Stimulated activated CD4-positive, alpha-beta T cell treated with anti-CD3 and anti-CD28 coated beads, Interleukin-15, amount 100 ng/mL, for 1 hour (primary cell): ENCODE data around the gene RRP15.

Experiments used
- DNase-seq, 2 donors: peaks; one replicate each; pipeline ENCODE4 v3.0.0-alpha.2; 2020; ENCODE audit warnings: low read depth in 1 of 2, low spot score in 1 of 2

Gene RRP15

DNA sequence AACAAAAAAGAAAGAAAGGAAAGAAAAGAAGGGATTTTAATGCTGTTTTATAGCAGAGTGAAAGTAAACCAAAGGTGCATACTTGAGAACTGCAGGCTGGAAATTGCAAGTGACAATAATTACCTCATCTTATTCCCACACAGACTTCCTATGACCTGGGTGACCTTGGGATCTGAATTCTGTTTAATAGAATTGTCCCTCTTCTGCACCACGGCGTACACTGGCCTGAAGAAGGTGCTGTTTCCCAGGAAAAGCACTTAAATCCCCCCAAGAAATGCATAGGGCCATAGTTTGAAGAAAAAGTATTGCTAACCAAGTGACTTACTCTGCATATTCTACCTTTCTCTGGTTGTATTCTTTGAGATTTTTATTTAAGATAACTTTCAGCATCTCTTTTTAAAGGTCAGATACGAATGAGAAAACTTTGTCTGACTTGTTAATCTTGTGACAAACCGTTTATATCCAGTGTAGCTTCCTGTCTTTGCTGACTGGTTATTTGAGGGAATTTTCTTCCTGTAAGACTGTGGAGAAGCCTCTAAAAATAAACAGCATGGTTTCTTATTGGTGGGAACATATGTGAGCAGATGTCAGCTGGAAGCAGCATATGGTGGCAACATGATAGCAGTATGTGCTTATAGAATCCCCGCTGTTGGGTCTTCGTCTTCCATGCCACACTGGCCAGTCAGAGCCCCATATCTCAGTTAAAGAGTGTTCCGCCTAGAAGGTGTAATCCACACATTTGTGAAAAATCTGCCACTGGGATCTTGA is 76.4 kb downstream of the RRP15 start:
- no peak for DNase-seq

- DNase-seq, result no peak
Measured at GRCh38 chr1:218362418-218363076, 77.5 kb downstream of the RRP15 start.

- DNase-seq, result no peak
Measured at GRCh38 chr1:218363141-218363540, 78.0 kb downstream of the RRP15 start.

DNA sequence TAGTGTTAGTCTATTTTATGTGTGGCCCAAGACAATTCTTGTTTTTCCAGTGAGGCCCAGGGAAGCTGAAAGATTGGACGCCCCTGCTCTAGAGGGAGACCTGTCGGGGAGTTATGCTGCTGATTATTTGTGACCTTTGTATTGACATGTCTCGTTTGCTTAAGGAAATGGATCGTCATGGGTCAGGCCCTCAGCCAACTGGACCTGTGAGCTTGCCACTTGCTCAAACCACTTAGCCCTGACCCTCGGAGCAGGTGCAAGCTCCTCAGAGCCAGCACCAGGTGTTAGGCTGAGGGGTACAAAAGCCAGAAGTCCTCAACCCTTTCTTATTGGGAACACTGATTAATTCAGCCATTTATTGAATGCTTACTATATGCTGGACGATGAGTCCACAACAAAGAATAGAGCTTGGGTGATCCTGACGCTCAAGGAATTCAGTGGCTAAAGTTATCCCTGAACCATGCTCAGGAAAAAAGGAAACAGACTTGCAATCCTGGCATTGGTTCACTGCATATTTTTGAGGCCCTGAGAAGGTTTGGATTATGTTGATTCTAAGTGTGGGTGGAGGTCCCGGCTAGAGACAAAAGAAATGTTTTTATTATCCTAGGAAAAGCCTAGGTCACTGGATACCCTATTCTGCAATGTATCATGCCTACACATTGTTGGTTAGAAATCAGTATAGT is 79.1 kb downstream of the RRP15 start:
- no peak for DNase-seq

GRCh38 chr1:218365226-218365999 is 80.3 kb downstream of the RRP15 start:
- no peak for DNase-seq

GRCh38 chr1:218366322-218367052 is 81.4 kb downstream of the RRP15 start:
- DNase-seq, result no peak

- no peak for DNase-seq
Measured at GRCh38 chr1:218367118-218367517, 82.0 kb downstream of the RRP15 start.

DNA sequence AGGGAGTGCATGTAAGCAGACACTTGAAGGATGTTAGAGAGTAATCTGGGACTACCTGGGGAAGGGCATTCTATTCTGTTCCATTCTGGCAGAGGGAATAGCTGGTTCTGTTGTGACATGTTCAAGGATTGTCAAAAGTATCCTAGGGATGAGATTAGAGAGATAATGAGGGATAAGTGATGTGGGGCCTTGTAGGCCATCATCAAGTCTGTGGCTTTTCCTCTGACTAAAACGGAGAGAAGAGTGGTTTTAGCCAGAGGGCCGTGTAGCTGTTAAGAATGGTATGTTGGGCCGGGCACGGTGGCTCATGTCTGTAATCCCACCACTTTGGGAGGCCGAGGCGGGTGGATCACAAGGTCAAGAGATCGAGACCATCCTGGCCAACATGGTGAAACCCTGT is 83.6 kb downstream of the RRP15 start:
- no peak for DNase-seq

DNA sequence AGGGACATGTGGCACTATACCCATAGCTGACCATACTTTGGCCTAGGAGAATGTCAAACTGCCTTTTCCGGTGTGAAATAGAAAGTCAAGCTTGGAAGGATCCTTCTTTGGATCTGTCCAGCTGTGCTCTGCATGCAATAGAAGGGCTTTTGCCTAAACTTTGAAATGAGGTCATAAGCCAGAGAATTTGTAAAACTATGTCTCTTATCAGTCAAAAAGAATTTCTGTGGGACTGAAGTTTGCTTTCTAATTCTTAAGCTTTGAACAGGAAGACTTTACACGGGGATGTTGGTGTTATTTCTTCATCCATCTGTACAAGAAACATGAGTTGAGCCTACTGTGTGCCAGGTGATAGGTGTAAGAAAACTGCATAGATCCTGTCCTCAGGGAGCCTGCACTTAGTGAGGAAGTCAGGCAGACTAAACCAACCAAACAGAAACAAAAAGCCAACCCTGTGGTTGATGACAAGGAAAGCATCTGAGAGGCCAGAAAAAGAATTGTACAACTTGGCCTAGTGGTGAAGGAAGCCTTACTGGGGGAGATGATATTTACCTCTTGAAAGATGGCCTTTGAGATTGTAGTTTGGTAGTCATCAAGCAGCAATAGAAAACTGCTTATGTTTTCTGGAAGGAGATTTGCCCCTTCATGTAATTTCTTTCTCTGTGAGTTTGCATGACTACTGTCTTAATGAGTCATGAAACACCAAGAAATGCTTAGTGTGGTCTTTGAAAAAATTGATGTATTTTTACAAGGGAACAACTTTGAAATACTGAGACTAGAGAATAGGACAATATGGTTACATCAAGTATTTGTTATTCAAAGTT is 84.8 kb downstream of the RRP15 start:
- no peak for DNase-seq

DNA sequence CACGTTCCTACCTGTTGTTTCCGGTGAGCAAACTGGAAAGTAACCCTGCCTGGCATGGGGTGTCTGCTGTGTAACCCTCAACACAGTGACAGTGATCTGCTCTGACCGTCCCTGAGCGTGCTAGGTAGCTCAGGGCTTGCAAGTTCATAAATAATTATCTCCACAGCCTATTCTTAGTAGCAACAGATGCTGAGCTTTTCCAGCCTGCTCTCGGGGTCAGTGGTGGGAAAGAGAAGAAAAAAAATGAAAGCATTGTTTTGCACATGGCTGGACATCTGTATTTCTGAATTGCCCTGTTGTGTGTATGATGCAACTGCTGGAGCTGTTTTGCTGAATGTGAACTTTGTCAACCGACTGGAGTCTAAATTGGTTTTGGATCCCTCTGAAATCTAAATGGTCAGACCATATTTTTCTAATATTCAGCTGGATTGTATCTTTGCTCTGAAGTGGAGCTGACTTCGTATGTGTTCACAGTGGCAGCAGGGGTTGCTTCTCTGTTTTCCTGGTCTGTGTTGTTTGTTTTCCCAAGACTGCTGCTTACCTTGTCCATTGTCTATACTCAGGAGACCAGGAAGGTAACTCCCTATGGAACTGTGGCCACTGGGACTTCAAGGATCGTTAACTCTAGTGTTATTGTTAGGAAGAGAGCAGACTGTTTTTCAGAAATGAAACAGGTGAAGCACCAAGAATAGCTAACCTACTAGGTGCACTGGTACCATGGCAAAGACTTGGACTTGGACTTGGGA is 87.0 kb downstream of the RRP15 start:
- DNase-seq, result no peak

DNA sequence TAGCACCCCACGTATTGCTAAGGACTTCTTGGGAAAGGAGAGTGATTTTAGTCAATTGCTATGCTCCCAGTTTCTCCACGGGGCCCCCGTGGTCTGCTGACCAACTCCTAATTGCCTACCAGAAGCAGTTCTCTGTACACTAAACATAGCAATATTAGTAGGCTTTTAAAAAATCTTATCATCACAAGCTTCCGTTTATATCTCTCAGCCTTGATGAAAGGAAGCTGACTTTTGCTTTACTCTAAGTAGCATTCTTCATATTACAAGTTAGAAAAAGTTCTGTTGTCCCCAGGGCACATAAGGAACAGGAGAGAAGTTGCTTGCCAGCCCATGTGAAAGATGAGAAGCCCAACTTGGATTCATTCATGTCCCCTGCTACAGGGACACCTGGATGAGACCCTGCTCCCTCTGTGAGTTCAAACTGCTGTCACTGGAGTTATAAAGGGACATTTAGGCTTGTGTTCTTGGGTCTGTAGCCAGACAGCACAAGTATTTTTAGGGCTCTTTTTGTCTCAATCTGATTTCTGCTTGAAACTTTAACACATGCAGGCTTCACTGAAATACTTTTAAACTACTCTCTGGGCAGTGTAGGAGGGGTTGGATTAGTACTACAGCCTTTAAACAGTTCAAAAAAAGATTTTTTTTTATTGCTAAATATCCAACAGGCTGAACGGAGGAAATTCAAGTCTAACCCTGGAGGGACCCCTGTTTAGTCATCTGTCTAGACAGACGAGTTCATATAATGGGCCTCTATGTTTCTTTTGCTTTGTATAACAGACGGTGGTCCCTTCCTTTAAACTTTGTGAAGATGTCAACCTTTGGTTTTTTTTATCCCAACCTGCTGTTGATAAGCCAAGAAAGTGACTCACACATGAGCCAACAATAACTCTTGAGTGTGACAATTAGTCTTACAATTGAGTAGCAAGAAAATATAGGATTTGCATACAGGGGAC is 89.6 kb downstream of the RRP15 start:
- no peak for DNase-seq

- no peak for DNase-seq
Measured at GRCh38 chr1:218376722-218377121, 91.6 kb downstream of the RRP15 start.

GRCh38 chr1:218377143-218377660 is 92.1 kb downstream of the RRP15 start:
- DNase-seq, result peak; percentile 3 to 25

DNA sequence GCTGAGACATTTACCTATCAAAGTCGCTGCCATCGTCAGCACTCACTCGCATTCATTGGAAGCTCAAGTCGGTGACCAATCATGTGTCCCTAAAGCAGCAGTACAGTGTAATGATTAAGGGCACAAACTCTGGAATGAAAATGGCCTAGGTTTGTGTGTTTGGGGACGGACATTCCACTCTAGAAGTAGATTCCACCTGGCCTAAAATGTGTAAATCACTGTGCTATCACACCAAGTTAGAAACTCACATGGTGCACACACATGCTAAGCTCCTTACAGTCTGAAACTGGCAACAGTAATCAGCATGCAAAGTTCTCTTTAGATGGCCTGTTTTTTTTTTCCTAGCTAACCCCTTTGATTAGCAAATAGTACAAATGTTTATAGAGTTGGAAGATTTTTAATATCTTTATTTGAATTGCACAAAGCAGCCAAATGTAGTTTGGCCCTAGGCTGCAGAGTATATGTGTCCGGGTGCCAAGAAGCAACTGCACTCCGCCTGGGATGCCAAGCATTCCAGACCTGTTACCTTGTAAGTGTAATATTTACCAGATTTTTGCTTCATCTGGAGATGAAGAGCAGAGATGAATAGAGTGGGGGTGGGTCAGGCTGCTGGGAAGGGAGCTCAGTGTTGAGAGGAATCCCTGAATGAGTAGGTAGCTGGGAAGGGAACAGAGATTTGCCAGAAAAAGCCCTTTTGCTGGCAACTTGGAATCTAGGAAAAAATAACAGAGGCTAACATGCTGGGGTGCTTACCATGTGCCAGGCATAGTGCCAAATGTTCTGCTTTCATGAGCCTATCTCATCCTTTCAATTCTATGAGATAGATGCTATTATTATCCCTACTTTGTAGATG is 95.3 kb downstream of the RRP15 start:
- DNase-seq, result no peak

GRCh38 chr1:218382261-218382660 is 97.2 kb downstream of the RRP15 start:
- no peak for DNase-seq

DNA sequence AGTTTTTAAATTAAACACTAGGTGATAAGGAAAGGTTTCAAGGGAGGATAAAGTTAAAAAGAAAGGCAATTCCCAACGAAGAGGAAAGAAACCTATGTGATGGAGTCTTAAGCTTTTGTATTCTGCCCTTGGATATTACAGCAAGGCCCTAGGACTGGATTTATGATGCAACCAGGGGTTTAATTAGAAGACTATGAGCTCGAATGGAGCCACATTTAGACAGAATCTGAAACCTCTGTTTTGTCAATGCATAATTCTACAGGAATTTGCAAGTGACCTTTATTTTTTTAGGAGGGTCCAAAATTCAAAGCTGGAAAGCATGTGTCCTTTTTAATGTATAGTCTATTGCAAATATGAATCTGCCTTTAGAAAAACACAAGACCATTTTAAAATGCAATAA is 98.0 kb downstream of the RRP15 start:
- no peak for DNase-seq

DNA sequence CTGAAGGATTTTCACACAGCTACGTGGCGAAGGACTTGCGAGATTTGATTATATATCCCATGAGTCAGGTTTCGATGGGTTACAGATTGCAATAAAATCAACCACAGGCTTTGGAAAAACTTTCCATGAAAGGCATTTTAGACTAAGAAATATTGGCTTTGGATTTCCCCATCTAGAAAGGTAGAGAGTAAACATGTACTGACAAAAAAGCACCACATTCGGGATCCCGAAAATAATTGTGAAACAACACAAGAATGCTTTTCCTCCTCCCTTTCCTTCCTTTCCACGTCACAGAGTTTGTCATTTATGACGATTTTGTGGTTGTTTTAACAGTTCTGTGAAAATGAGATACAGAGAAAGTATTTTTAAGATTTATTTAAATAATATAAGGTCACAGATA is 98.6 kb downstream of the RRP15 start:
- DNase-seq, result no peak
